NB4 (cell line): ENCODE results near the gene SYCN.

Source experiments
- DNase-seq: peaks from one replicate; pipeline ENCODE4 v3.0.0; 2010; ENCODE audit warnings: low read depth
- H3K4me3 ChIP-seq: one replicate; pipeline ENCODE4 v1.5.1; 2011; ENCODE audit warnings: mild to moderate bottlenecking, low read depth, low read length, moderate library complexity
- CTCF ChIP-seq: IDR thresholded peaks from one replicate; pipeline ENCODE4 v1.5.1; 2012; ENCODE audit warnings: low read depth, low read length
- MAX ChIP-seq: IDR thresholded peaks from 2 replicates; pipeline ENCODE4 v1.6.1; 2011; ENCODE audit warnings: low read depth, low read length
- MYC ChIP-seq: IDR thresholded peaks from 2 replicates; pipeline ENCODE4 v1.6.1; 2011; ENCODE audit warnings: low read depth, low read length
- POLR2A ChIP-seq: IDR thresholded peaks from 2 replicates; pipeline ENCODE4 v1.6.1; 2011; ENCODE audit warnings: mild to moderate bottlenecking; ENCODE audit not compliant: insufficient read length; ENCODE audit errors: extremely low read depth

Gene SYCN

GRCh38 chr19:39196320-39196719 is 7.7 kb downstream of the SYCN start:
- no peak overlapping the region for H3K4me3 ChIP-seq
- DNase-seq: no peak

GRCh38 chr19:39195755-39196154 is 8.3 kb downstream of the SYCN start:
- TF ChIP-seq MYC (no peak), POLR2A (no peak), MAX (no peak), CTCF (no peak)
- no peak overlapping the region for H3K4me3 ChIP-seq
- DNase-seq: no peak

More at GRCh38 chr19:39196320-39196719, 7.7 kb downstream of the SYCN start:
- TF ChIP-seq POLR2A (no peak), MAX (no peak), MYC (no peak), CTCF (no peak)

- DNase-seq: no peak
Observed at GRCh38 chr19:39194832-39195542, 9.1 kb downstream of the SYCN start.

GRCh38 chr19:39193803-39194202 is 10.3 kb downstream of the SYCN start:
- TF ChIP-seq CTCF (no peak), MAX (no peak), POLR2A (no peak), MYC (no peak)
- H3K4me3 ChIP-seq: no peak overlapping the region
- DNase-seq: no peak

More at GRCh38 chr19:39194832-39195542, 9.1 kb downstream of the SYCN start:
- no peak overlapping the region for H3K4me3 ChIP-seq
- TF ChIP-seq CTCF (no peak), MAX (no peak), POLR2A (no peak), MYC (no peak)

GRCh38 chr19:39192846-39193245 is 11.2 kb downstream of the SYCN start:
- TF ChIP-seq CTCF (no peak), MYC (no peak), MAX (no peak), POLR2A (no peak)
- no peak overlapping the region for H3K4me3 ChIP-seq
- DNase-seq: no peak
